ENCODE results near the gene FMNL3. TPM values are rescaled to one million over a fixed set of nuclear protein-coding genes. Genes with fewer than 3 reads are reported as not detected.

The FMNL3 gene
- total and polyA plus RNA-seq, 2 of the 8 experiments (the other 6 are each of a cell fraction or from before 2014, with no cell fraction given) = 8.6 to 29.0 TPM

DNA sequence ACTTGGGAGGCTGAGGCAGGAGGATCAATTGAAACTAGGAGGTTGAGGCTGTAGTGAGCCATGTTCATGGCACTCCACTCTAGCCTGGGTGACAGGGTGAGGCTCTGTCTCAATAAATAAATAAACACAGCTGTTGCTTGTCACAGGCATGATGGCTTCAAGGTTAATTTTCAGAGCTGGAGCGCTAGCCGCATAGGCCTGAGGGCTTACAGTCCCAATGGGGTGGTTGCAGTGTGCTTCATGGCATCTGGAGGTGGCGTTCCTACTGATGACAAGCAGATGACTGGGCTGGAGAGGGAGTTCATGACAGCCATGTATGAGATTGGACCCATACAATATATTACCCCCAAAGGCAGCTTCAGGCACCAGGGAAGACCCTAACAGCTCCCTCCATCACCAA is 1.6 kb upstream of the FMNL3 start:
- H3K79me1 ChIP-seq (ENCODE audit: low read depth, low read length) = no peaks in the 10 kb centered on the region; the same call in 1 of the 2 replicates
- WGBS, 2 experiments (ENCODE audit: extremely low coverage in 1 of 2, insufficient coverage in 1 of 2, insufficient read length in 1 of 2, insufficient replicate concordance in 2 of 2, low coverage in 1 of 2, low lambda C conversion rate in 2 of 2, missing lambda C conversion rate in 1 of 2) = 94% methylated on average over 3 of the region's 3 CpGs; no CpG with 5 or more reads in 1 of the 2 experiments
- CTCF ChIA-PET (ENCODE audit: partially characterized antibody) = interaction anchor here (0.8 to 10.3 kb wide), 15 partner anchors 8 to 130 kb away, joined by 3 to 222 read pairs (median 5); partner anchors contain the start of gene TMBIM6
- no peak for TF ChIP-seq HDAC6 (IDR thresholded peaks at IDR 0.05; ENCODE audit: low read depth, low read length)
- peaks cover 0 to 5% of the 10 kb centered on the region in 2 experiments for H4K20me1 ChIP-seq (replicated peaks in 1 of 2; ENCODE audit: control insufficient read depth in 1 of 2, insufficient read depth in 2 of 2, low read length in 2 of 2)
- no peak overlapping the region for H3K9ac ChIP-seq (replicated peaks in 1 of 4; ENCODE audit: extremely low read depth in 1 of 4, low read depth in 3 of 4, low read length in 3 of 4)
- H3K4me3 ChIP-seq (ENCODE audit: extremely low read depth in 1 of 4, insufficient read depth in 2 of 4, low read depth in 3 of 4, low read length in 4 of 4) = no peak overlapping the region
- no peak overlapping the region for H4K5ac ChIP-seq (ENCODE audit: insufficient read length, low read depth, low read length)
- no peak for DNase-seq (ENCODE audit: low read depth in 1 of 2, low spot score in 2 of 2)
- no peak overlapping the region for H4K8ac ChIP-seq (ENCODE audit: extremely low read depth, insufficient read depth, low read length)
- H2AFZ ChIP-seq (ENCODE audit: low read length) = no peak overlapping the region
- peaks cover 1 to 9% (median 6%) of the 10 kb centered on the region in 4 experiments for H3K27me3 ChIP-seq (replicated peaks in 1 of 4; ENCODE audit: control insufficient read depth in 3 of 4, extremely low read depth in 1 of 4, insufficient read depth in 3 of 4, low read length in 3 of 4)
- H4K91ac ChIP-seq (replicated peaks; ENCODE audit: insufficient read length, low read length) = no peak overlapping the region
- H3K23me2 ChIP-seq (ENCODE audit: low read depth, low read length) = peaks cover 10% of the 10 kb centered on the region
- H2BK20ac ChIP-seq (ENCODE audit: low read length) = no peak overlapping the region
- H3K36me3 ChIP-seq (ENCODE audit: control insufficient read depth in 2 of 4, insufficient read depth in 4 of 4, low read length in 3 of 4) = no peaks in the 10 kb centered on the region
- H3K18ac ChIP-seq (ENCODE audit: extremely low read depth, low read length) = no peak overlapping the region
- POLR2A ChIA-PET (ENCODE audit: partially characterized antibody) = interaction anchor here (0.8 to 6.2 kb wide), 10 partner anchors 12 to 75 kb away, joined by 3 to 34 read pairs (median 4); partner anchors contain the start of gene TMBIM6
- H3K27ac ChIP-seq (ENCODE audit: low read depth, low read length) = no peak overlapping the region
- peaks cover 3 to 13% (median 8%) of the 10 kb centered on the region in 4 experiments for H3K4me1 ChIP-seq (replicated peaks in 1 of 4; ENCODE audit: control insufficient read depth in 3 of 4, insufficient read depth in 4 of 4, low read length in 3 of 4)
- H3K9me3 ChIP-seq (ENCODE audit: insufficient read depth in 2 of 2, low read depth in 1 of 2, low read length in 1 of 2) = no peaks in the 10 kb centered on the region; a peak in 1 of 4 replicates
- H3K4me2 ChIP-seq (ENCODE audit: insufficient read depth in 1 of 2, low read depth in 2 of 2, low read length in 2 of 2) = no peak overlapping the region
- H3K56ac ChIP-seq (replicated peaks; ENCODE audit: insufficient read length, low read depth, low read length) = no peak overlapping the region
- H3K14ac ChIP-seq (ENCODE audit: insufficient read length) = no peak overlapping the region
- no peak for FAIRE-seq
- no peak overlapping the region for H3K4ac ChIP-seq (replicated peaks; ENCODE audit: insufficient read length, low read depth, low read length)
- H3K23ac ChIP-seq (ENCODE audit: insufficient read length) = no peak overlapping the region
- H3K79me2 ChIP-seq (ENCODE audit: control insufficient read depth in 1 of 2, insufficient read depth in 2 of 2, low read length in 2 of 2) = peaks cover 9 to 28% of the 10 kb centered on the region in 2 experiments
- H2BK120ac ChIP-seq (replicated peaks; ENCODE audit: low read depth, low read length) = no peak overlapping the region
- no peak overlapping the region for H2BK5ac ChIP-seq (ENCODE audit: low read depth, low read length)
- H2BK12ac ChIP-seq (ENCODE audit: low read depth, low read length) = no peak overlapping the region
- H2AK5ac ChIP-seq (ENCODE audit: low read depth, low read length) = no peak overlapping the region
- 0 out of 2 replicates have a peak overlapping the region, but pooled peaks have one; percentile 16 for H2BK15ac ChIP-seq (ENCODE audit: low read length)

All from H1 (cell line).